Loucy (cell line): Measurements from ENCODE around the gene PLCL2.

ENCODE experiments used
- EZH2phosphoT487 ChIP-seq: fragments of 200-600 bp; IDR thresholded peaks from 2 replicates; pipeline ENCODE4 v1.6.1; 2018; ENCODE audit warnings: antibody characterized with exemption, mild to moderate bottlenecking, moderate library complexity, borderline replicate concordance
- TF ChIP-seq, protein P1 (sequence below): fragments of 200-600 bp; sonication (generic); conservative IDR thresholded peaks from 2 replicates; pipeline ENCODE4 v1.5.1; 2014; ENCODE audit warnings: mild to moderate bottlenecking, antibody characterized with exemption, low read length

DNA sequence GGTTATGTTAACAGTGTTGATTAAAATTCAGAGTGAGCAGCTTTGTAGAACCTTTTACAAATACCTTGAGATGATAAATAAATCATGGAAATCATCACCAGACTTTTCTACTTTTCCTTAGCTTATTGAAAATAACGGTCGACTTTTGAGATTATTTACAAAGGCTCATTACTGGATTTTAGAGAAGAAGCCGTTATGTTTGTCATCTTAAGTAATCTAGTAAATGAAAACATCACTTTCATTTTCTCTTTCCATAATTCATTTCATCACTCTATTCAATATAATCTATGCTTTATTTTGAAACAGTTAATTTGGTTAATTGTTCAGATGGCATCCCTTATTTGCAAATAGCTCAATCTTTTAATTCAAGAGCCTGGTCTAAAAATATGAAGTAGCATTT is 3.6 kb downstream of the PLCL2 start:
- TF ChIP-seq, protein P1, sequence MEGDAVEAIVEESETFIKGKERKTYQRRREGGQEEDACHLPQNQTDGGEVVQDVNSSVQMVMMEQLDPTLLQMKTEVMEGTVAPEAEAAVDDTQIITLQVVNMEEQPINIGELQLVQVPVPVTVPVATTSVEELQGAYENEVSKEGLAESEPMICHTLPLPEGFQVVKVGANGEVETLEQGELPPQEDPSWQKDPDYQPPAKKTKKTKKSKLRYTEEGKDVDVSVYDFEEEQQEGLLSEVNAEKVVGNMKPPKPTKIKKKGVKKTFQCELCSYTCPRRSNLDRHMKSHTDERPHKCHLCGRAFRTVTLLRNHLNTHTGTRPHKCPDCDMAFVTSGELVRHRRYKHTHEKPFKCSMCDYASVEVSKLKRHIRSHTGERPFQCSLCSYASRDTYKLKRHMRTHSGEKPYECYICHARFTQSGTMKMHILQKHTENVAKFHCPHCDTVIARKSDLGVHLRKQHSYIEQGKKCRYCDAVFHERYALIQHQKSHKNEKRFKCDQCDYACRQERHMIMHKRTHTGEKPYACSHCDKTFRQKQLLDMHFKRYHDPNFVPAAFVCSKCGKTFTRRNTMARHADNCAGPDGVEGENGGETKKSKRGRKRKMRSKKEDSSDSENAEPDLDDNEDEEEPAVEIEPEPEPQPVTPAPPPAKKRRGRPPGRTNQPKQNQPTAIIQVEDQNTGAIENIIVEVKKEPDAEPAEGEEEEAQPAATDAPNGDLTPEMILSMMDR: no peak
- no peak for TF ChIP-seq EZH2phosphoT487
